Measurements from ENCODE around the gene KRT79. TPM values are rescaled to one million over a fixed set of nuclear protein-coding genes. Genes with fewer than 3 reads are reported as not detected.

Gene KRT79
- total and polyA plus RNA-seq, 9 of the 15 experiments (the other 6 are each of a cell fraction or from before 2014, with no cell fraction given): 0.03 to 2.3 (median 0.23) TPM; not detected in 2

DNA sequence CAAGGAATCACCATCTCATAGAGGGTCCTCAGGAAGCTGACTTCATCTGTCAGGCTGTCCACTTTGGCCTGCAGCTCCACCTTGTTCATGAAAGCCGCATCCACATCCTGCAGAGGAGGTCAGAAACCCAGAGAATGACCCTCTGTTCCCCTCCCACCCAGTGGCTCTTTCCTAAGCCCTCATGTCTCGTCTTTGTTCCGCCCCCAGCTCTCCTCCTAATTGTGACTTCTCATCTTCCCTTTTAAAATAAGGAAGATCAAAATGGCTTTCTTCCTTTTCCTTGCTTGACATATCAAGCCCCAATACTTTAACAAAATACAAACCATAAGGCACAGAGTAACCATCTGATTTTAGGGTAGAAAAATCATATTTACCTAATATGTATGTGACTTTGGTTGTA lies 61.3 kb downstream of the KRT79 start:
- Histone ChIP-seq H3K9me3 (replicated peaks; ENCODE audit: control insufficient read depth, insufficient read depth, low read depth, low read length) (no peaks in the 10 kb centered on the region), H3K36me3 (ENCODE audit: control insufficient read depth, insufficient read depth, low read length) (no peaks in the 10 kb centered on the region), H3K27me3 (ENCODE audit: control insufficient read depth in 2 of 2, insufficient read depth in 2 of 2, low read length in 2 of 2) (peaks cover 24 to 73% of the 10 kb centered on the region in 2 experiments), H3K4me3 (no peak overlapping the region), H3K27ac (ENCODE audit: extremely low read depth, low read depth, low read length) (no peak overlapping the region), H3K79me2 (ENCODE audit: control insufficient read depth, insufficient read depth, low read length) (no peaks in the 10 kb centered on the region), H3K9me1 (ENCODE audit: control insufficient read depth, insufficient read depth, low read length) (no peaks in the 10 kb centered on the region), H2AFZ (ENCODE audit: low read depth, low read length) (no peak overlapping the region), H3K4me2 (ENCODE audit: insufficient read depth, low read length) (no peak overlapping the region), H4K20me1 (replicated peaks; ENCODE audit: control insufficient read depth, insufficient read depth, low read length) (no peaks in the 10 kb centered on the region; the same call in none of the 2 replicates), H3K9ac (ENCODE audit: insufficient read depth in 1 of 2, low read depth in 2 of 2, low read length in 2 of 2) (no peak overlapping the region), H3K4me1 (replicated peaks in 1 of 2; ENCODE audit: control insufficient read depth in 2 of 2, insufficient read depth in 2 of 2, low read length in 2 of 2) (no peaks in the 10 kb centered on the region)
- intact Hi-C loops (cut with micrococcal nuclease) (no loop called here), in situ Hi-C loops (cut with MboI) (no loop called here)
- BruUV-seq (replicated peaks): no TSS peak
- WGBS (ENCODE audit: insufficient coverage, low coverage, missing lambda C conversion rate): 2% methylated on average over 3 of the region's 3 CpGs
- POLR2A ChIA-PET: no interaction called here
- TF ChIP-seq ZNF584 (CRISPR knock-in tag; IDR thresholded peaks at IDR 0.05; ENCODE audit: low read depth) (no peak), BRD9 (IDR thresholded peaks at IDR 0.05; ENCODE audit: low read depth, partially characterized antibody) (no peak)
- no peak for ATAC-seq
- CTCF ChIA-PET (ENCODE audit: low intra/inter-chr PET ratio): no interaction called here
- no peak for FAIRE-seq
- DNase-seq (ENCODE audit: extremely low read depth in 1 of 4, low spot score in 3 of 4): no peak

DNA sequence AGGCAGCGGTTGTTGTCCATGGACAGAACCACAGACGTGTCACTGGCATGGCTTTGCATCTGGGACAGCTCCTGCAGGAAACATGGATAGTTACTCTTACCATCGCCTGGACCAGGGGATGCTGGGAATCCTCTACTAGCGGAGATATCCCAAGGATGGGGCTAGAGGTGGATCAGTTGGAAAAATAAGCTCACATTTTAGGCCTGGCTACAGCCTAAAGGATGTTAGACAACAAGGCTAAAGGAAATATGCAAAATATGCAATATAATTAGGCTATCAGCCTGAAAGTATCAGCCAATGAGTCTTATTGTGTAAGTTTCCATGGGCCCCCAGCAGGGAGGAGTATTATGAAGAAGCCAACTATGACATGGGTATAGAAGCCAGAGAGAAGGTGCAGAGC lies 61.9 kb downstream of the KRT79 start:
- ATAC-seq (no peak), FAIRE-seq (no peak), DNase-seq (ENCODE audit: extremely low read depth in 1 of 4, low spot score in 3 of 4) (no peak)
- Histone ChIP-seq H3K4me2 (ENCODE audit: insufficient read depth, low read length) (no peak overlapping the region), H3K4me1 (replicated peaks in 1 of 2; ENCODE audit: control insufficient read depth in 2 of 2, insufficient read depth in 2 of 2, low read length in 2 of 2) (no peaks in the 10 kb centered on the region), H3K9ac (ENCODE audit: insufficient read depth in 1 of 2, low read depth in 2 of 2, low read length in 2 of 2) (no peak overlapping the region), H3K4me3 (no peak overlapping the region), H4K20me1 (replicated peaks; ENCODE audit: control insufficient read depth, insufficient read depth, low read length) (no peaks in the 10 kb centered on the region; the same call in none of the 2 replicates), H3K9me1 (ENCODE audit: control insufficient read depth, insufficient read depth, low read length) (no peaks in the 10 kb centered on the region), H3K36me3 (ENCODE audit: control insufficient read depth, insufficient read depth, low read length) (no peaks in the 10 kb centered on the region), H3K27me3 (ENCODE audit: control insufficient read depth in 2 of 2, insufficient read depth in 2 of 2, low read length in 2 of 2) (peaks cover 23 to 67% of the 10 kb centered on the region in 2 experiments), H3K27ac (ENCODE audit: extremely low read depth, low read depth, low read length) (no peak overlapping the region), H2AFZ (ENCODE audit: low read depth, low read length) (no peak overlapping the region), H3K9me3 (replicated peaks; ENCODE audit: control insufficient read depth, insufficient read depth, low read depth, low read length) (no peaks in the 10 kb centered on the region), H3K79me2 (ENCODE audit: control insufficient read depth, insufficient read depth, low read length) (no peaks in the 10 kb centered on the region)
- TF ChIP-seq, protein P1, sequence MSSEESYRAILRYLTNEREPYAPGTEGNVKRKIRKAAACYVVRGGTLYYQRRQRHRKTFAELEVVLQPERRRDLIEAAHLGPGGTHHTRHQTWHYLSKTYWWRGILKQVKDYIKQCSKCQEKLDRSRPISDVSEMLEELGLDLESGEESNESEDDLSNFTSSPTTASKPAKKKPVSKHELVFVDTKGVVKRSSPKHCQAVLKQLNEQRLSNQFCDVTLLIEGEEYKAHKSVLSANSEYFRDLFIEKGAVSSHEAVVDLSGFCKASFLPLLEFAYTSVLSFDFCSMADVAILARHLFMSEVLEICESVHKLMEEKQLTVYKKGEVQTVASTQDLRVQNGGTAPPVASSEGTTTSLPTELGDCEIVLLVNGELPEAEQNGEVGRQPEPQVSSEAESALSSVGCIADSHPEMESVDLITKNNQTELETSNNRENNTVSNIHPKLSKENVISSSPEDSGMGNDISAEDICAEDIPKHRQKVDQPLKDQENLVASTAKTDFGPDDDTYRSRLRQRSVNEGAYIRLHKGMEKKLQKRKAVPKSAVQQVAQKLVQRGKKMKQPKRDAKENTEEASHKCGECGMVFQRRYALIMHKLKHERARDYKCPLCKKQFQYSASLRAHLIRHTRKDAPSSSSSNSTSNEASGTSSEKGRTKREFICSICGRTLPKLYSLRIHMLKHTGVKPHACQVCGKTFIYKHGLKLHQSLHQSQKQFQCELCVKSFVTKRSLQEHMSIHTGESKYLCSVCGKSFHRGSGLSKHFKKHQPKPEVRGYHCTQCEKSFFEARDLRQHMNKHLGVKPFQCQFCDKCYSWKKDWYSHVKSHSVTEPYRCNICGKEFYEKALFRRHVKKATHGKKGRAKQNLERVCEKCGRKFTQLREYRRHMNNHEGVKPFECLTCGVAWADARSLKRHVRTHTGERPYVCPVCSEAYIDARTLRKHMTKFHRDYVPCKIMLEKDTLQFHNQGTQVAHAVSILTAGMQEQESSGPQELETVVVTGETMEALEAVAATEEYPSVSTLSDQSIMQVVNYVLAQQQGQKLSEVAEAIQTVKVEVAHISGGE (CRISPR knock-in tag; IDR thresholded peaks at IDR 0.05): no peak
- TF ChIP-seq DDX20 (tag; IDR thresholded peaks at IDR 0.05; ENCODE audit: low read depth): no peak
- TF ChIP-seq, protein P2, sequence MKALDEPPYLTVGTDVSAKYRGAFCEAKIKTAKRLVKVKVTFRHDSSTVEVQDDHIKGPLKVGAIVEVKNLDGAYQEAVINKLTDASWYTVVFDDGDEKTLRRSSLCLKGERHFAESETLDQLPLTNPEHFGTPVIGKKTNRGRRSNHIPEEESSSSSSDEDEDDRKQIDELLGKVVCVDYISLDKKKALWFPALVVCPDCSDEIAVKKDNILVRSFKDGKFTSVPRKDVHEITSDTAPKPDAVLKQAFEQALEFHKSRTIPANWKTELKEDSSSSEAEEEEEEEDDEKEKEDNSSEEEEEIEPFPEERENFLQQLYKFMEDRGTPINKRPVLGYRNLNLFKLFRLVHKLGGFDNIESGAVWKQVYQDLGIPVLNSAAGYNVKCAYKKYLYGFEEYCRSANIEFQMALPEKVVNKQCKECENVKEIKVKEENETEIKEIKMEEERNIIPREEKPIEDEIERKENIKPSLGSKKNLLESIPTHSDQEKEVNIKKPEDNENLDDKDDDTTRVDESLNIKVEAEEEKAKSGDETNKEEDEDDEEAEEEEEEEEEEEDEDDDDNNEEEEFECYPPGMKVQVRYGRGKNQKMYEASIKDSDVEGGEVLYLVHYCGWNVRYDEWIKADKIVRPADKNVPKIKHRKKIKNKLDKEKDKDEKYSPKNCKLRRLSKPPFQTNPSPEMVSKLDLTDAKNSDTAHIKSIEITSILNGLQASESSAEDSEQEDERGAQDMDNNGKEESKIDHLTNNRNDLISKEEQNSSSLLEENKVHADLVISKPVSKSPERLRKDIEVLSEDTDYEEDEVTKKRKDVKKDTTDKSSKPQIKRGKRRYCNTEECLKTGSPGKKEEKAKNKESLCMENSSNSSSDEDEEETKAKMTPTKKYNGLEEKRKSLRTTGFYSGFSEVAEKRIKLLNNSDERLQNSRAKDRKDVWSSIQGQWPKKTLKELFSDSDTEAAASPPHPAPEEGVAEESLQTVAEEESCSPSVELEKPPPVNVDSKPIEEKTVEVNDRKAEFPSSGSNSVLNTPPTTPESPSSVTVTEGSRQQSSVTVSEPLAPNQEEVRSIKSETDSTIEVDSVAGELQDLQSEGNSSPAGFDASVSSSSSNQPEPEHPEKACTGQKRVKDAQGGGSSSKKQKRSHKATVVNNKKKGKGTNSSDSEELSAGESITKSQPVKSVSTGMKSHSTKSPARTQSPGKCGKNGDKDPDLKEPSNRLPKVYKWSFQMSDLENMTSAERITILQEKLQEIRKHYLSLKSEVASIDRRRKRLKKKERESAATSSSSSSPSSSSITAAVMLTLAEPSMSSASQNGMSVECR (CRISPR knock-in tag; IDR thresholded peaks at IDR 0.05): no peak
- WGBS (ENCODE audit: insufficient coverage, low coverage, missing lambda C conversion rate): 4% methylated on average over 4 of the region's 4 CpGs
- CTCF ChIA-PET (ENCODE audit: low intra/inter-chr PET ratio): no interaction called here
- in situ Hi-C loops (cut with MboI): no loop called here
- POLR2A ChIA-PET: interaction anchor here (0.6 to 1.0 kb wide), 3 partner anchors 9 to 17 kb away, joined by 3 to 4 read pairs (median 4); no protein-coding TSS in a partner anchor
- no TSS peak for BruUV-seq (replicated peaks)
- intact Hi-C loops (cut with micrococcal nuclease): no loop called here

Data from K562 (cell line).